ENCODE results near the gene JAK1.

Gene JAK1

DNA sequence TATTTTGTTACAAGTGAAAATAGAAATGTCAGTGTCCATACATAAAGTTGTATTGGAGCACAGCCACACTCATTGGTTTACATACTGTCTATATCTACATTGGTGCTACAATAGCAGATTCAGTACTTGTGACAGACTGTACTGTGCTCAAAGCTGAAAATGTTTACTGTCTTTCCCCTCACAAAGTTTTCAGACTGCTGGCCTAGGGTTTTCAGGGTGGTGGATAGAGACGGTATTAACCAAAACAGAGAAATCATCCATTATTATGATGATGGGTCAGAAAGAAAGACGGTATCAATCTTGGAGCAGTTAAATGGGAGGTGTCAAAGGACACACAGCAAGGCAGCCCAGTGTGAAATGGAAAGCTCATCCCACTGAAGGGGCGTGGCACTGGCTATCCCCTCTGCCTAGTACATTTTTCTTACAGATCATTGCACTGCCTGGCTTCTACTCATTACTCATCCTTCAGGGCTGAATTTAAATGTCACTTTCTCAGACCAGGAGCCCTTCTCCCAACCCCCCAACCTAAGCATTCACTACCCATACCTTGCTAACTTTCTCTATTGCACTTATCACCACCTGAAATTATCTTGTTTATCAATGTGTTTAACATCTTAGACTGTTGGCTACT lies 10.2 kb downstream of the JAK1 start:
- TF ChIP-seq, protein P1, sequence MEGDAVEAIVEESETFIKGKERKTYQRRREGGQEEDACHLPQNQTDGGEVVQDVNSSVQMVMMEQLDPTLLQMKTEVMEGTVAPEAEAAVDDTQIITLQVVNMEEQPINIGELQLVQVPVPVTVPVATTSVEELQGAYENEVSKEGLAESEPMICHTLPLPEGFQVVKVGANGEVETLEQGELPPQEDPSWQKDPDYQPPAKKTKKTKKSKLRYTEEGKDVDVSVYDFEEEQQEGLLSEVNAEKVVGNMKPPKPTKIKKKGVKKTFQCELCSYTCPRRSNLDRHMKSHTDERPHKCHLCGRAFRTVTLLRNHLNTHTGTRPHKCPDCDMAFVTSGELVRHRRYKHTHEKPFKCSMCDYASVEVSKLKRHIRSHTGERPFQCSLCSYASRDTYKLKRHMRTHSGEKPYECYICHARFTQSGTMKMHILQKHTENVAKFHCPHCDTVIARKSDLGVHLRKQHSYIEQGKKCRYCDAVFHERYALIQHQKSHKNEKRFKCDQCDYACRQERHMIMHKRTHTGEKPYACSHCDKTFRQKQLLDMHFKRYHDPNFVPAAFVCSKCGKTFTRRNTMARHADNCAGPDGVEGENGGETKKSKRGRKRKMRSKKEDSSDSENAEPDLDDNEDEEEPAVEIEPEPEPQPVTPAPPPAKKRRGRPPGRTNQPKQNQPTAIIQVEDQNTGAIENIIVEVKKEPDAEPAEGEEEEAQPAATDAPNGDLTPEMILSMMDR (IDR thresholded peaks at IDR 0.05; ENCODE audit: low read depth, low read length): no peak
- no peak for DNase-seq (ENCODE audit: extremely low read depth, low read depth)

DNA sequence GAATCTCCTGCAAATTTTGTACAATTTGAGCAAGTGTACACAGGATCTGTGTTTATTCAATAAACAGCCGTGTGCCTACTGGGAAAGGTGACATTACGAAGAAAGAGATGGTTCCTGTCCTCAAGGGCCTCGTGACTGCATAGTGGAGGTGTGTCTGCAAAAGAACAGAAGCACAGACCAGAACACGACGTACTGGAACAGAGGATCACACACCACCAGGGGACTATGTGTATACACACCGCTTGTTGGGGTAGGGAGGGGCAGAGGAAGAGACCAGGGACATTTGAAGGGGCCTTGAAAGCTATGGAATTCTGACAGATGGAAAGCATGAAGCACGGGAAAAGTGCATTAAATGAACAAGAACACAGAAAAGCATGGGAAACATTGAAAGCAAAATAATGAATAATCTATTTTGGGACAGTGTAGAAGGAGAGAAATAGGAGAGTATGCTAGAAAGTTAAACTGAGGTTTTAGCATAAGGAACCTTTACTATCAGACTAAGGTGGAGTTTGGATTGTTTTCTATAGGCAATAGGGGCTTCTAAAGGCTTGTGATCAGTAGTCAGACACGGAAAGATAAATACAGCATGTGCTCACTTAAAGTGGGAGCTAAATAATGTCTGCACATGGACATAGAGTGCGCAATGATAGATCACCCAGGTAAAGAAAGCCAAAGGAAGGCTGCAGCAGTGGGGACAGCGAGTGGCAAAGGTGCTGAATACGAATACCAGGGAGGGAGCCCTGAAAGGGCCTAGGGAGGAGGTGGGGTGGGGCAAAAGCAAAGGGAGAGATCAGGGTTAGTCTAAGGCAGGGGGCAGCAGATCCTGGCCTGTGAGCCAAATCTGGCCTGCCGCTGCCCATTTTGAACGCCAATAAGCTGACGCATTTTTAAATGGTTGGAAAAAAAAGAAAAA lies 11.0 kb downstream of the JAK1 start:
- DNase-seq (ENCODE audit: extremely low read depth, low read depth): no peak
- TF ChIP-seq, protein P1 (IDR thresholded peaks at IDR 0.05; ENCODE audit: low read depth, low read length): no peak

DNA sequence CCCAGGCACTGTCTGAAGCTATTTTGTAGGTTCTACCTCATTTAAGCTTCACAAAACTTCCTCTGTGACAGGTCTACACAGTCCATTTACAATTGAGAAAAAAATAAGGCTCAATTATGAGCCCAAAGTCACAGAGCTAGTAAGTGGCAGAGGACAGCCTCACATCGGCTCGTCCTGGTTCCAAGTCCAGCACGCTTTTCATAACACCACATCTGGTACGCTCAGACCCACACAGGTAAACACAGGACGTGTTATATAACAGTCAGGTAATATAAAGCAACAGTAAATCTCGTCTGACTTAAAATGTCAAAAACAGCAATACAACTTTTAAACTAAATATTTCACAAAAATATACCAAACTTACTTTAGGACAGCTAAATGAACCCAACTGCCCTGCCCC lies 13.1 kb downstream of the JAK1 start:
- no peak for DNase-seq (ENCODE audit: extremely low read depth, low read depth)
- TF ChIP-seq, protein P1 (IDR thresholded peaks at IDR 0.05; ENCODE audit: low read depth, low read length): no peak

DNA sequence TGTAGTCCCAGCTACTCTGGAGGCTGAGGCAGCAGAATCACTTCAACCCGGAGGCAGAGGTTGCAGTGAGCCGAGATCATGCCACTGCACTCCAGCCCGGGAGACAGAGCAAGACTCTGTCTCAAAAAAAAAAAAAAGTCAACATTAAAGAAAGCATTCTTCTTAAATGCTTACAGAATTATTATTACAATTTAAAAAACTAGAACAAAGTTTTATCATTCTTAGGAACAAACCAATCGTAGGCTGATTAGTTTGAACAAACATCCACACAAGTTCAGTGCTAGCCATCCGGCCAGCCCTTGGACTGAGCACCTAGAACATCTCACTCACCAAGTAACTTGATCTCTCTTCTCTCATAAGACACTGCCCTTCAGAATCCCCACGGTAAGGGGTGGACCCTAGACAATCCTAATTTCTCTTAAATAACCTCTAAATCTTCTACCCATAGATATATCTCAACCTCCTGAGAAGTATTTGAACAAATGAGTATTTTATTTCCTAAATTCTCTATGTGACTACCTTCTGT lies 16.0 kb downstream of the JAK1 start:
- DNase-seq (ENCODE audit: extremely low read depth, low read depth): no peak

DNA sequence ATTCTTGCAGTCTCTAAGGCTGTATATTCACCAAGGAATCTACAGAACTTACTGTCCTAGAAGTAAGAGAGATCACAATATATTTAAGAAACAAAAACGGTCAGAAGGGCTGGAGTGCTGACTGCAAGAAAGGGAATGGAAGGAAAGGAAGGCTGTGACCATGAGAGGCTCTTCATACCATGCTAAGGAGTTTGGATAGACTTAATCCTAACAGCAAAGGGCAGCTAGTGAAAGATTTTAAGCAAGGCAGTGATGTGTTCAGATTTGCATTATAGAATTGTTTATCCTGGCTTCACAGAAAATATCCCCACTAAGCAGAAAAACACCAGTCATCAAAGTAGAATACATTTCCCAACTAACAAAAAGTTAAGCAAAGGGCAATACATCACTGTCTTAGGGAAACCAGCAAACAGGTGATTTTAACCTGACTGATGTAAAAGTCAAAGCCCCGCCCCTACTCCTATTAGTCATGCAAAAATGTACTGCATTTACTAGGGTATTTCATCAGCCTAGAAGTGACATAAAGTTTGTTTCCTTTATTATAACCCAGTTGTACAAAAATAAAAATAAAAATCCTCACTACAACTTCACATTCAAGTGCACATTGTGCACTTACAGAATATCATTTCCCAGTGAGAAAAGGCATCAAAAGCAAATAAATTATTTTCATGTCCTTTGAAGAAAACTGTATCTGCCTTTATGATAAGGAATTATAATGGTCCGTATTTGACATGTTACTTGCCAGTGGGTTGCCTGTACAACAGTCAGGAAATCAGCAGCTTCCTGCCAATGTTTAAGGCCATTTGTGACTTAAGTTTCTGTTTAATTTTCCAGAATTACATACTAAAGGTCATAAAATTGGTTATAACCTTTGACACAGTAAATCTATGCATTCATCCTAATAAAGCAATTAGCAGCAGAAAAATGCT lies 17.2 kb downstream of the JAK1 start:
- no peak for DNase-seq (ENCODE audit: extremely low read depth, low read depth)
- TF ChIP-seq, protein P1 (IDR thresholded peaks at IDR 0.05; ENCODE audit: low read depth, low read length): no peak

More for the DNA sequence above, 16.0 kb downstream of the JAK1 start:
- TF ChIP-seq, protein P1 (IDR thresholded peaks at IDR 0.05; ENCODE audit: low read depth, low read length): no peak

DNA sequence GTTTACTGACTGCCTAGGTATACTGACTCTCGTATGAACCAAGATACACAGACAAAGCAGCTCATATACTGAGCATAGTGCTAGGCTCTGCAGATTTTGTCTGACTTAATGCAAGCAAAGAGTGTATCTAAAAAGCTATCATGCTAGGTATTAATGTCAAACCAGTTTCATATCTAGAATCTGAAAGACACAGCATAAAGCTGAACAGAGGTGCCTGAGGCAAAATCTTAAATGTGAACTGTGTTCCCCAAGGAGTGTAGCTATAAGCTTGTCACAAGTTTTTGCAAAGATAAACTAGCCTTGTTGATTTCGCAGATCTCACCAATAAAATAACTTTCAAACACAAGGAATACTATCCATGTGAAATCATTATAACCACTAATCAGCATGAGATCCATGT lies 18.1 kb downstream of the JAK1 start:
- TF ChIP-seq, protein P1 (IDR thresholded peaks at IDR 0.05; ENCODE audit: low read depth, low read length): no peak
- DNase-seq (ENCODE audit: extremely low read depth, low read depth): no peak

Measured in AG09319 (cell line).